HCT116 (cell line): ENCODE results near the gene SNRNP200. TPM values are rescaled to one million over a fixed set of nuclear protein-coding genes. Genes with fewer than 3 reads are reported as not detected.

Experiments used
- ATAC-seq: fragments of 200-7000 bp; cut with Tn5 transposase; 2 replicates; pipeline ENCODE4 v1.9.1; 2020; ENCODE audit warnings: mild to moderate bottlenecking, moderate library complexity
- BruUV-seq: library from RNA; stranded (reverse); fragments of 400-500 nt; replicated peaks from 2 replicates; lab custom pipeline; 2021; lab: Mats Ljungman, UMichigan
- CTCF ChIA-PET: fragments of 300-600 bp; sonication (Branson Sonifier 250); formaldehyde crosslinking; loops from one replicate; lab custom pipeline; 2021; ENCODE audit warnings: antibody characterized with exemption; lab: Charles Lee
- POLR2A ChIA-PET: fragments of 300-600, 350-600 bp; sonication (Branson Sonifier 250); formaldehyde crosslinking; loops from one replicate; lab custom pipeline; 2021; ENCODE audit warnings: antibody characterized with exemption; lab: Charles Lee
- RAD21 ChIA-PET, 2 experiments: fragments of 300-600 bp; sonication (Branson Sonifier 250); formaldehyde crosslinking; loops; one replicate each; lab custom pipeline; 2023; ENCODE audit warnings: low total read pairs in 2 of 2; ENCODE audit not compliant: uncharacterized antibody in 2 of 2, unreplicated experiment in 2 of 2, low non-redundant PET in 1 of 2; lab: Charles Lee
- DNase-seq: peaks from one replicate; pipeline ENCODE4 v3.0.0-alpha.2; 2010; ENCODE audit warnings: low read depth, low spot score
- H2AFZ ChIP-seq: fragments of 200-600 bp; shearing (Covaris generic), sonication (generic); 2 replicates; pipeline ENCODE4 v1.6.1; 2017; ENCODE audit warnings: low read depth, mixed run types, mixed read lengths, antibody characterized with exemption, low read length; ENCODE audit not compliant: poor library complexity, severe bottlenecking
- H3K27ac ChIP-seq: 2 replicates; pipeline ENCODE4 v1.5.1; 2012; ENCODE audit warnings: low read depth, low read length
- H3K27me3 ChIP-seq: fragments of 200-600 bp; sonication (generic); 2 replicates; pipeline ENCODE4 v1.6.1; 2016; ENCODE audit warnings: mixed run types, low read length, mixed read lengths; ENCODE audit not compliant: insufficient read depth
- H3K36me3 ChIP-seq, 2 experiments: fragments of 200-500 bp in 1 of 2; fragments of 200-600 bp in 1 of 2; sonication (Bioruptor generic) in 1 of 2; sonication (generic) in 1 of 2; 2 replicates each; pipeline versions ENCODE4 v1.5.1 to v1.6.1; 2014 to 2016; ENCODE audit warnings: low read length in 2 of 2, inconsistent platforms in 1 of 2, mixed read lengths in 1 of 2, mixed run types in 1 of 2; ENCODE audit not compliant: insufficient read depth in 2 of 2, control insufficient read depth in 1 of 2
- H3K4me1 ChIP-seq, 2 experiments: fragments of 200-600 bp in 1 of 2; sonication (generic) in 1 of 2; 2 replicates each; pipeline versions ENCODE4 v1.5.1 to v1.6.1; 2012 to 2017; ENCODE audit warnings: low read length in 2 of 2, inconsistent platforms in 1 of 2, mild to moderate bottlenecking in 1 of 2, mixed read lengths in 1 of 2, mixed run types in 1 of 2, moderate library complexity in 1 of 2; ENCODE audit not compliant: insufficient read depth in 2 of 2, control insufficient read depth in 1 of 2
- H3K4me2 ChIP-seq: fragments of 200-600 bp; sonication (generic); 2 replicates; pipeline ENCODE4 v1.6.1; 2017; ENCODE audit warnings: mixed run types, low read length, mixed read lengths
- H3K4me3 ChIP-seq, 2 experiments: fragments of 200-600 bp in 1 of 2; sonication (generic) in 1 of 2; replicated peaks in 1 of 2; 2 replicates each; pipeline ENCODE4 v1.5.1; 2011 to 2016; ENCODE audit warnings: low read length in 2 of 2, control low read depth in 1 of 2, low read depth in 1 of 2, mild to moderate bottlenecking in 1 of 2, mixed read lengths in 1 of 2, mixed run types in 1 of 2
- H3K79me2 ChIP-seq: fragments of 200-600 bp; sonication (generic); 2 replicates; pipeline ENCODE4 v1.6.1; 2017; ENCODE audit warnings: mild to moderate bottlenecking, mixed run types, low read length, moderate library complexity, mixed read lengths; ENCODE audit not compliant: insufficient read depth
- H3K9ac ChIP-seq: fragments of 200-600 bp; sonication (generic); 2 replicates; pipeline ENCODE4 v1.6.1; 2016; ENCODE audit warnings: low read length, mixed read lengths
- H3K9me2 ChIP-seq: fragments of 200-600 bp; sonication (generic), shearing (Covaris generic); 2 replicates; pipeline ENCODE4 v1.6.1; 2017; ENCODE audit warnings: mixed run types, mild to moderate bottlenecking, moderate library complexity; ENCODE audit not compliant: insufficient read depth
- H3K9me3 ChIP-seq, 2 experiments: fragments of 200-500 bp in 1 of 2; fragments of 200-600 bp in 1 of 2; sonication (Bioruptor generic) in 1 of 2; sonication (generic) in 1 of 2; 2 replicates each; pipeline ENCODE4 v1.6.1; 2014 to 2017; ENCODE audit warnings: low read length in 2 of 2, mixed read lengths in 2 of 2, inconsistent platforms in 1 of 2, low read depth in 1 of 2, mild to moderate bottlenecking in 1 of 2, mixed run types in 1 of 2, moderate library complexity in 1 of 2; ENCODE audit not compliant: control insufficient read depth in 1 of 2, insufficient read depth in 1 of 2
- H4K20me1 ChIP-seq: fragments of 200-600 bp; sonication (generic), shearing (Covaris generic); 2 replicates; pipeline ENCODE4 v1.6.1; 2017; ENCODE audit warnings: mixed run types, mild to moderate bottlenecking, moderate library complexity; ENCODE audit not compliant: insufficient read depth
- ELF1 ChIP-seq: IDR thresholded peaks from 2 replicates; pipeline ENCODE4 v1.6.1; 2012; ENCODE audit warnings: low read depth, borderline replicate concordance
- MAX ChIP-seq: IDR thresholded peaks from 2 replicates; pipeline ENCODE4 v1.6.1; 2012
- POLR2A ChIP-seq: IDR thresholded peaks from 2 replicates; pipeline ENCODE4 v1.7.0; 2011; ENCODE audit warnings: borderline replicate concordance; ENCODE audit not compliant: insufficient read depth, insufficient read length; ENCODE audit errors: extremely low read depth
- RAD21 ChIP-seq: IDR thresholded peaks from 2 replicates; pipeline ENCODE4 v1.6.1; 2012; ENCODE audit warnings: low read depth, mild to moderate bottlenecking
- REST ChIP-seq: IDR thresholded peaks from 2 replicates; pipeline ENCODE4 v1.6.1; 2012; ENCODE audit warnings: low read depth
- TCF7L2 ChIP-seq: IDR thresholded peaks from 2 replicates; pipeline ENCODE4 v1.7.0; 2011; ENCODE audit warnings: borderline replicate concordance, inconsistent platforms; ENCODE audit not compliant: insufficient read depth, insufficient read length; ENCODE audit errors: extremely low read depth
- ZNF274 ChIP-seq: fragments of 200-500 bp; sonication (Bioruptor generic); IDR thresholded peaks from 2 replicates; pipeline ENCODE4 v1.6.1; 2014; ENCODE audit warnings: mild to moderate bottlenecking, low read depth, low read length, inconsistent platforms
- intact Hi-C: fragments of 100-400 bp; cut with micrococcal nuclease; formaldehyde crosslinking; loops from 2 replicates; pipeline ENCODE4 v1.10.0; 2022
- total RNA-seq: library from RNA; stranded (reverse); gene quantifications from one replicate; pipeline ENCODE4 v1.2.1, GENCODE V29; 2021; ENCODE audit not compliant: unreplicated experiment
- TF ChIP-seq, protein P1 (sequence below): IDR thresholded peaks from 2 replicates; pipeline ENCODE4 v1.6.1; 2011; ENCODE audit warnings: mild to moderate bottlenecking, low read length, moderate library complexity; ENCODE audit not compliant: insufficient replicate concordance; ENCODE audit errors: extremely low read depth

SNRNP200 gene
- total RNA-seq, 1 experiment from 2014 or later = 202 TPM

DNA sequence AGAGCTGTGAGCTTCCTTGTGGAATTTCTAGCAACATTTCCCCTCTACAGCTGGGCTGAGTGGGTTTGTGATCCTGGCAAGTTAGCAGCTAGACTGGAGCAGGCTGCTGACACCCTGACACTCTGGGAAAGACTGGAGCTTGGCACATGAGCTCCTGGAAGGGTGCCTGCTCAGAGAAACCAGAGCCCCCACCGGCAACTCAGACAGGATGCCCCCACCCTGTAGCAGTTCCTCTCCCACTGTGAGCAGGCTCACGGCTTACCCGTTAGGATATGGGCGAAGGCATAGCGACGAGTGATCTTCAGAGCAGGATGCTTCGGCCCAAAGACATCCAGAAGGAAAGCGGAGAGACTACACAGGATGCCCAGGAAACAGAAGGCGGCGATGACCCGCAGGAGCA, 50.8 kb downstream of the SNRNP200 start:
- Histone ChIP-seq H3K27ac (no peak overlapping the region), H4K20me1 (no peaks in the 10 kb centered on the region), H3K27me3 (no peaks in the 10 kb centered on the region), H3K4me2 (no peak overlapping the region), H3K9ac (no peak overlapping the region), H3K9me2 (no peaks in the 10 kb centered on the region), H2AFZ (no peak overlapping the region), H3K36me3 (peaks cover 8 to 14% of the 10 kb centered on the region in 2 experiments; a peak in 3 of 4 replicates), H3K4me3 (no peak overlapping the region), H3K4me1 (peaks cover 9 to 19% of the 10 kb centered on the region in 2 experiments), H3K9me3 (no peaks in the 10 kb centered on the region), H3K79me2 (peaks cover 24% of the 10 kb centered on the region)
- CTCF ChIA-PET = no interaction called here
- DNase-seq (no peak), ATAC-seq (no peak)
- RAD21 ChIA-PET = no interaction called here
- TF ChIP-seq ZNF274 (no peak), RAD21 (no peak), ELF1 (no peak), MAX (no peak), REST (no peak), POLR2A (no peak), TCF7L2 (no peak)
- TF ChIP-seq, protein P1, sequence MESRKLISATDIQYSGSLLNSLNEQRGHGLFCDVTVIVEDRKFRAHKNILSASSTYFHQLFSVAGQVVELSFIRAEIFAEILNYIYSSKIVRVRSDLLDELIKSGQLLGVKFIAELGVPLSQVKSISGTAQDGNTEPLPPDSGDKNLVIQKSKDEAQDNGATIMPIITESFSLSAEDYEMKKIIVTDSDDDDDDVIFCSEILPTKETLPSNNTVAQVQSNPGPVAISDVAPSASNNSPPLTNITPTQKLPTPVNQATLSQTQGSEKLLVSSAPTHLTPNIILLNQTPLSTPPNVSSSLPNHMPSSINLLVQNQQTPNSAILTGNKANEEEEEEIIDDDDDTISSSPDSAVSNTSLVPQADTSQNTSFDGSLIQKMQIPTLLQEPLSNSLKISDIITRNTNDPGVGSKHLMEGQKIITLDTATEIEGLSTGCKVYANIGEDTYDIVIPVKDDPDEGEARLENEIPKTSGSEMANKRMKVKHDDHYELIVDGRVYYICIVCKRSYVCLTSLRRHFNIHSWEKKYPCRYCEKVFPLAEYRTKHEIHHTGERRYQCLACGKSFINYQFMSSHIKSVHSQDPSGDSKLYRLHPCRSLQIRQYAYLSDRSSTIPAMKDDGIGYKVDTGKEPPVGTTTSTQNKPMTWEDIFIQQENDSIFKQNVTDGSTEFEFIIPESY = no peak
- no TSS peak for BruUV-seq
- POLR2A ChIA-PET = no interaction called here
- intact Hi-C loops = no loop called here
